AG09319 (cell line): ENCODE results near the gene CDKN2D.
"Not testable (repeated sequence)": the region's sequence is repeated elsewhere in the genome, so short reads cannot be mapped to it uniquely, and the experiment has no call there.

ENCODE experiments used
- DNase-seq: peaks from one replicate; pipeline ENCODE4 v3.0.0-alpha.2; 2010; ENCODE audit warnings: low read depth; ENCODE audit errors: extremely low read depth
- CTCF ChIP-seq: IDR thresholded peaks from 2 replicates; pipeline ENCODE4 v1.5.1; 2011; ENCODE audit warnings: low read depth, mild to moderate bottlenecking, inconsistent platforms, low read length, moderate library complexity

CDKN2D gene

GRCh38 chr19:10554760-10555609 lies 13.8 kb downstream of the CDKN2D start:
- no peak for DNase-seq
- no peak for TF ChIP-seq CTCF

- no peak for DNase-seq
Observed at GRCh38 chr19:10553943-10554381, 14.8 kb downstream of the CDKN2D start.

GRCh38 chr19:10553087-10553667 lies 15.6 kb downstream of the CDKN2D start:
- DNase-seq: no peak
- no peak for TF ChIP-seq CTCF

More at GRCh38 chr19:10553943-10554381, 14.8 kb downstream of the CDKN2D start:
- TF ChIP-seq CTCF: no peak

- DNase-seq: no peak
Observed at GRCh38 chr19:10552510-10553053, 16.2 kb downstream of the CDKN2D start.

GRCh38 chr19:10551698-10552301 lies 17.0 kb downstream of the CDKN2D start:
- peak; percentile 4; the same call in 1 of the 2 replicates for TF ChIP-seq CTCF
- no peak for DNase-seq

More at GRCh38 chr19:10552510-10553053, 16.2 kb downstream of the CDKN2D start:
- no peak for TF ChIP-seq CTCF

- DNase-seq: not testable (repeated sequence)
Observed at GRCh38 chr19:10551006-10551405, 17.8 kb downstream of the CDKN2D start.

- TF ChIP-seq CTCF: no peak
- DNase-seq: no peak
Observed at GRCh38 chr19:10550336-10550735, 18.4 kb downstream of the CDKN2D start.
